B cell (primary cell): ENCODE data around the gene CFHR1. TPM values are rescaled to one million over a fixed set of nuclear protein-coding genes. Genes with fewer than 3 reads are reported as not detected.

Experiments
- ATAC-seq: fragments of 200-7000 bp; cut with Tn5 transposase; one replicate; pipeline ENCODE4 v1.10.0; 2021; ENCODE audit warnings: low read depth, mild to moderate bottlenecking, moderate number of reproducible peaks, moderate library complexity
- CTCF ChIA-PET: fragments of 350-600 bp; sonication (Branson Sonifier 250); formaldehyde crosslinking; loops from one replicate; lab custom pipeline; 2021; ENCODE audit warnings: antibody characterized with exemption, inconsistent platforms; lab: Charles Lee
- POLR2A ChIA-PET: fragments of 350-600 bp; sonication (Branson Sonifier 250); formaldehyde crosslinking; loops from one replicate; lab custom pipeline; 2021; ENCODE audit warnings: antibody characterized with exemption; lab: Charles Lee
- DNase-seq: peaks from one replicate; pipeline ENCODE4 v3.0.0; 2013
- H2AFZ ChIP-seq: 2 replicates; pipeline ENCODE4 v1.6.1; 2012; ENCODE audit warnings: mild to moderate bottlenecking, low read depth, low read length; ENCODE audit not compliant: insufficient read depth, poor library complexity, severe bottlenecking
- H3K27ac ChIP-seq, 2 donors: 1 replicate in 1 of 2; 2 replicates in 1 of 2; pipeline ENCODE4 v1.5.1; 2012 to 2013; ENCODE audit warnings: low read length in 2 of 2, mild to moderate bottlenecking in 2 of 2, moderate library complexity in 1 of 2
- H3K27me3 ChIP-seq, 4 experiments: fragments of 200-600 bp in 1 of 4; sonication (generic) in 1 of 4; replicated peaks in 1 of 4; 1 replicate in 2 of 4; 2 replicates in 2 of 4; pipeline versions ENCODE4 v1.6.1 to v1.7.0; 2013 to 2016; ENCODE audit warnings: low read length in 3 of 4, mild to moderate bottlenecking in 2 of 4, mixed read lengths in 1 of 4, moderate library complexity in 1 of 4; ENCODE audit not compliant: insufficient read depth in 4 of 4, control insufficient read depth in 3 of 4; ENCODE audit errors: control extremely low read depth in 1 of 4
- H3K36me3 ChIP-seq, 2 experiments: replicated peaks in 1 of 2; 1 replicate in 1 of 2; 2 replicates in 1 of 2; pipeline versions ENCODE4 v1.6.1 to v1.7.1; 2013; ENCODE audit warnings: low read length in 1 of 2; ENCODE audit not compliant: insufficient read depth in 2 of 2, control insufficient read depth in 1 of 2; ENCODE audit errors: control extremely low read depth in 1 of 2, extremely low read depth in 1 of 2
- H3K4me1 ChIP-seq, 2 donors: fragments of 200-600 bp in 1 of 2; sonication (generic) in 1 of 2; 1 replicate in 1 of 2; 2 replicates in 1 of 2; pipeline versions ENCODE4 v1.5.1 to v1.6.1; 2013 to 2017; ENCODE audit warnings: low read length in 2 of 2; ENCODE audit not compliant: control insufficient read depth in 2 of 2, insufficient read depth in 2 of 2
- H3K4me2 ChIP-seq: replicated peaks from 2 replicates; pipeline ENCODE3; 2012; ENCODE audit warnings: mild to moderate bottlenecking, low read depth, low read length; ENCODE audit not compliant: poor library complexity, severe bottlenecking
- H3K4me3 ChIP-seq, 5 experiments: fragments of 200-600 bp in 1 of 5; sonication (generic) in 1 of 5; 1 replicate in 3 of 5; 2 replicates in 2 of 5; pipeline versions ENCODE4 v1.5.1 to v1.7.0; 2011 to 2016; ENCODE audit warnings: low read length in 4 of 5, mild to moderate bottlenecking in 4 of 5, low read depth in 2 of 5, control low read depth in 1 of 5, moderate library complexity in 1 of 5; ENCODE audit not compliant: insufficient read depth in 1 of 5; ENCODE audit errors: control extremely low read depth in 1 of 5, extremely low read depth in 1 of 5
- H3K79me2 ChIP-seq: fragments of 200-600 bp; sonication (generic); one replicate; pipeline ENCODE4 v1.6.0; 2016; ENCODE audit warnings: low read length; ENCODE audit not compliant: control insufficient read depth, insufficient read depth
- H3K9ac ChIP-seq: fragments of 200-600 bp; sonication (generic); 2 replicates; pipeline ENCODE4 v1.6.1; 2017; ENCODE audit warnings: mild to moderate bottlenecking, low read length, moderate library complexity
- H3K9me3 ChIP-seq, 3 donors: one replicate each; pipeline versions ENCODE4 v1.6.1 to v1.7.1; 2013; ENCODE audit warnings: low read length in 2 of 3; ENCODE audit not compliant: control insufficient read depth in 2 of 3, insufficient read depth in 1 of 3; ENCODE audit errors: control extremely low read depth in 1 of 3
- H4K20me1 ChIP-seq: 2 replicates; pipeline ENCODE4 v1.6.0; 2012; ENCODE audit warnings: mild to moderate bottlenecking, low read length; ENCODE audit not compliant: insufficient read depth, control insufficient read depth, poor library complexity, severe bottlenecking
- H3K27ac Mint-ChIP-seq: one replicate; pipeline ENCODE4 v1.8.0; 2021; ENCODE audit warnings: mixed read lengths
- H3K27me3 Mint-ChIP-seq: one replicate; pipeline ENCODE4 v1.8.0; 2021; ENCODE audit warnings: mixed read lengths
- H3K4me1 Mint-ChIP-seq: one replicate; pipeline ENCODE4 v1.8.0; 2021; ENCODE audit warnings: mixed read lengths
- H3K4me3 Mint-ChIP-seq: one replicate; pipeline ENCODE4 v1.8.0; 2021; ENCODE audit warnings: mixed read lengths
- H3K9me3 Mint-ChIP-seq: one replicate; pipeline ENCODE4 v1.8.0; 2022; ENCODE audit warnings: mixed read lengths; ENCODE audit not compliant: insufficient read depth
- EZH2 ChIP-seq: IDR thresholded peaks from 2 replicates; pipeline ENCODE4 v1.6.1; 2012; ENCODE audit warnings: borderline replicate concordance, low read depth, mild to moderate bottlenecking, moderate library complexity, low read length; ENCODE audit not compliant: insufficient read depth, poor library complexity, severe bottlenecking
- WGBS: methylation state at CpG from one replicate; pipeline ENCODE4 v1.1.5; 2013; ENCODE audit warnings: missing lambda C conversion rate; ENCODE audit not compliant: insufficient coverage; 5-methylcytosine and 5-hydroxymethylcytosine counted together
- intact Hi-C: fragments of 100-400 bp; cut with micrococcal nuclease; formaldehyde crosslinking; loops from one replicate; pipeline ENCODE4 v1.10.0; 2022
- polyA plus RNA-seq: library from polyadenylated mRNA; depleted of rRNA; stranded (reverse); fragments of >200 nt; gene quantifications from 2 replicates; pipeline ENCODE4 v1.2.3, GENCODE V29; 2012
- total RNA-seq, 2 donors: library from RNA; stranded (reverse); fragments of 120-200 nt in 1 of 2; gene quantifications; 1 replicate in 1 of 2; 2 replicates in 1 of 2; pipeline versions ENCODE4 v1.2.3 to v1.2.4, GENCODE V29; 2013 to 2022
- TF ChIP-seq, protein P1 (sequence below): fragments of 200-600 bp; IDR thresholded peaks from one replicate; pipeline ENCODE4 v1.8.0; 2022; ENCODE audit warnings: antibody characterized with exemption, mild to moderate bottlenecking

CFHR1 gene
- total and polyA plus RNA-seq, 2 donors (not counting 1 experiment from before 2014, with no cell fraction given): not detected

DNA sequence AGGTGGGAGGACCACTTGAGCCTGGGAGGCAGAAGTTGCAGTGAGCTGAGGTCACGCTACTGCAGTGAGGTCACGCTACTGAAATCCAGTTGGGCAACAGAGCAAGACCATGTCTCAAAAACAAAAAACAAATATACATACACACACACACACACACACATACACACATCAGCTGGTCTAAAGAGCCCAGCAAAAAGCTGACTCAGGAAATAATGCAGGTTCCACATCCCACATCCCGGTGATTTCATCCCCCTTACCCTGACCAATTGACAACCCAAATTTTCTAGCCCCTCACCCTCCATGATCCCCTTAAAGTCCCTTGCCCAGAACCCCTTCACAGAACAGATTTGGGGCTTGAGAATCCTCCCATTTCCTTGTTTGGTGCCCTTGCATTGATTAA, 56.4 kb downstream of the CFHR1 start:
- Mint-ChIP-seq H3K27ac (no peak overlapping the region), H3K9me3 (peaks cover 2% of the 10 kb centered on the region), H3K27me3 (no peaks in the 10 kb centered on the region), H3K4me1 (no peaks in the 10 kb centered on the region), H3K4me3 (no peak overlapping the region)
- TF ChIP-seq EZH2: no peak
- TF ChIP-seq, protein P1, sequence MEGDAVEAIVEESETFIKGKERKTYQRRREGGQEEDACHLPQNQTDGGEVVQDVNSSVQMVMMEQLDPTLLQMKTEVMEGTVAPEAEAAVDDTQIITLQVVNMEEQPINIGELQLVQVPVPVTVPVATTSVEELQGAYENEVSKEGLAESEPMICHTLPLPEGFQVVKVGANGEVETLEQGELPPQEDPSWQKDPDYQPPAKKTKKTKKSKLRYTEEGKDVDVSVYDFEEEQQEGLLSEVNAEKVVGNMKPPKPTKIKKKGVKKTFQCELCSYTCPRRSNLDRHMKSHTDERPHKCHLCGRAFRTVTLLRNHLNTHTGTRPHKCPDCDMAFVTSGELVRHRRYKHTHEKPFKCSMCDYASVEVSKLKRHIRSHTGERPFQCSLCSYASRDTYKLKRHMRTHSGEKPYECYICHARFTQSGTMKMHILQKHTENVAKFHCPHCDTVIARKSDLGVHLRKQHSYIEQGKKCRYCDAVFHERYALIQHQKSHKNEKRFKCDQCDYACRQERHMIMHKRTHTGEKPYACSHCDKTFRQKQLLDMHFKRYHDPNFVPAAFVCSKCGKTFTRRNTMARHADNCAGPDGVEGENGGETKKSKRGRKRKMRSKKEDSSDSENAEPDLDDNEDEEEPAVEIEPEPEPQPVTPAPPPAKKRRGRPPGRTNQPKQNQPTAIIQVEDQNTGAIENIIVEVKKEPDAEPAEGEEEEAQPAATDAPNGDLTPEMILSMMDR: no peak
- Histone ChIP-seq H2AFZ (no peak overlapping the region), H3K4me2 (no peak overlapping the region), H3K27me3 (no peaks in the 10 kb centered on the region), H3K4me3 (no peak overlapping the region), H3K9me3 (no peaks in the 10 kb centered on the region), H3K79me2 (no peaks in the 10 kb centered on the region), H3K9ac (no peak overlapping the region), H3K4me1 (no peaks in the 10 kb centered on the region), H3K36me3 (no peaks in the 10 kb centered on the region), H3K27ac (no peak overlapping the region), H4K20me1 (no peaks in the 10 kb centered on the region)
- DNase-seq (no peak), ATAC-seq (no peak)
- POLR2A ChIA-PET: no interaction called here
- CTCF ChIA-PET: no interaction called here
- 100% methylated on average over 1 of the region's 3 CpGs for WGBS
- intact Hi-C loops: no loop called here

DNA sequence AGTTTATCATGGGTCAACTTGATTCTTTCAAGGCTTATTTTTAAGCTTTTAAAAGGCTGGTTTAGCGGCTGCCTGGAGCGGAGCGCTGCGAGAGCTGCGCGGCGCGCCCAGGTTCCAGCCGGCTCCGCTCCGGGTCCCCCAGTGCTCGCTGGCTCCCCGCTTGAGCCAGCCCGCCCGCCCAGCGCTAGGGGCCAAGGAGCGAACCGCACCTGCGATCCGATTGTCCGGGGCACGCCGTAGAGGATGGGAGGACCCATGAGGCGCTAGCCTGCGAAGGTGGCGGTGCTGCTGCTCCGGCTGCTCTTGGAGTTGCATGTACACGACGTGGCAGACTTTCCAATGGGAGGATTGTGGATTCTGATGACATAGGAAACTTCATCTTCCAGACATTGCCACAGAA, 58.4 kb downstream of the CFHR1 start:
- DNase-seq (no peak), ATAC-seq (no peak)
- intact Hi-C loops: no loop called here
- no peak for TF ChIP-seq EZH2
- TF ChIP-seq, protein P1: no peak
- H4K20me1 ChIP-seq: no peaks in the 10 kb centered on the region
- H3K36me3 ChIP-seq: no peaks in the 10 kb centered on the region
- H3K4me2 ChIP-seq: no peak overlapping the region
- peaks cover 6% of the 10 kb centered on the region for H3K9me3 Mint-ChIP-seq
- H3K27me3 ChIP-seq: no peaks in the 10 kb centered on the region
- 30% methylated on average over 29 of the region's 29 CpGs for WGBS
- no peaks in the 10 kb centered on the region for H3K79me2 ChIP-seq
- no peak overlapping the region for H3K4me3 ChIP-seq
- no peak overlapping the region for H3K27ac Mint-ChIP-seq
- no peaks in the 10 kb centered on the region for H3K27me3 Mint-ChIP-seq
- no peak overlapping the region for H3K9ac ChIP-seq
- CTCF ChIA-PET: no interaction called here
- no peaks in the 10 kb centered on the region for H3K4me1 ChIP-seq
- H3K4me1 Mint-ChIP-seq: no peaks in the 10 kb centered on the region
- no peak overlapping the region for H2AFZ ChIP-seq
- POLR2A ChIA-PET: no interaction called here
- no peaks in the 10 kb centered on the region for H3K9me3 ChIP-seq
- no peak overlapping the region for H3K27ac ChIP-seq
- H3K4me3 Mint-ChIP-seq: no peak overlapping the region

Other genes with a start within 250 kb of the CFHR1 start
- gene KCNT2, start 211.3 kb upstream of the CFHR1 start, total RNA-seq: not detected in 2 replicates
- gene KCNT2, start 211.3 kb upstream of the CFHR1 start, polyA plus RNA-seq: not detected in 2 replicates
- not detected in 2 replicates for gene CFH, start 167.7 kb upstream of the CFHR1 start, total RNA-seq
- 0.07 TPM in 1 of 2 replicates, not detected in the other for gene CFH, start 167.7 kb upstream of the CFHR1 start, polyA plus RNA-seq
- gene CFHR3, start 44.9 kb upstream of the CFHR1 start, total RNA-seq: not detected in 2 replicates
- not detected in 2 replicates for gene CFHR3, start 44.9 kb upstream of the CFHR1 start, polyA plus RNA-seq
- gene CFHR4, start 68.3 kb downstream of the CFHR1 start, total RNA-seq: not detected in 2 replicates
- not detected in 2 replicates for gene CFHR4, start 68.3 kb downstream of the CFHR1 start, polyA plus RNA-seq
- gene CFHR2, start 124.0 kb downstream of the CFHR1 start, total RNA-seq: not detected in 2 replicates
- not detected in 2 replicates for gene CFHR2, start 124.0 kb downstream of the CFHR1 start, polyA plus RNA-seq
- not detected in 2 replicates for gene CFHR5, start 157.8 kb downstream of the CFHR1 start, total RNA-seq
- not detected in 2 replicates for gene CFHR5, start 157.8 kb downstream of the CFHR1 start, polyA plus RNA-seq
- not detected in 2 replicates for gene F13B, start 247.5 kb downstream of the CFHR1 start, total RNA-seq
- not detected in 2 replicates for gene F13B, start 247.5 kb downstream of the CFHR1 start, polyA plus RNA-seq